Right kidney (tissue), 1 donor: ENCODE results near the gene SDR9C7.

ENCODE experiments used
- DNase-seq: peaks from one replicate; pipeline ENCODE4 v3.0.0-alpha.2; 2016

The SDR9C7 gene

DNA sequence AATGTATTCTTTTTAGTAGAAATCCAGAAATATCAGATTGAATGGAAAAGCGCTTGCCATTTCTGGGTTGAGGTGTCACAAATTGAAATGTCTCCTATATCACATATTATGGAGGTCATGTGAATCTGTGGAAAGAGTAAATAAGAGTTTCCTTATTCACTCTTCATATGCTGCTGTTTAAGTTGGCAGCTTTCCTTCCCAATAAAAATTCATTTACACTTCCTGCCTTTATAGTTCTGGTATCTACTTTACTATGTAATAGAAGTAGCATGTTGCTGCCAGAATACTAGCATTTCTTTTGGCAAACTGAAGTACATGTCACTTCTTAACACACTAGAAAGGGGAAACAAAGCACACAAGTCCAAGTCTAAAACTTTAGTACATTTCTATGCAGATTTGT, 60.8 kb downstream of the SDR9C7 start:
- no peak for DNase-seq
